Inferior parietal cortex (tissue), 1 donor: ENCODE data around the gene PKD1L1.

Experiments used
- DNase-seq: peaks from one replicate; pipeline ENCODE4 v3.0.0-alpha.2; 2016; ENCODE audit errors: extremely low spot score

PKD1L1 gene

GRCh38 chr7:47875998-47876744 is 72.1 kb downstream of the PKD1L1 start:
- no peak for DNase-seq

GRCh38 chr7:47875406-47875805 is 72.9 kb downstream of the PKD1L1 start:
- DNase-seq, result no peak

- DNase-seq, result no peak
Measured at GRCh38 chr7:47873762-47874161, 74.5 kb downstream of the PKD1L1 start.

DNA sequence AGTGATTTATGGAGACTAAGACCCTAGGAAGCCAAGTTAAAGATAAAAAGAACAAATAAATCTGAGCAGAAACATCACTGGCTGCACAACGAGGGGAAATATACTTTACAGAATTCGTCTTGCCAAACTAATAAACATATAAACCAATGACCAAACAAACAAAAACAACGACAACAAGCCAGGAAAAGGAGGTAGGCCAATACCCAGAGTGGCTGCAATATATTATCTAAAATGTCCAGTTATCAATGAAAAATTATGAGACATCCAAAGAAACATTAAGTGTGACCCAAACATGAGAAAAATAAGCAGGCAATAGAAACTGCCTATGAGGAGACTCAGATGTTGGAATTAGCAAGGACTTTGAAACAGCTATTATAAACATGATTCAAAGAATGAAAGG is 81.0 kb downstream of the PKD1L1 start:
- no peak for DNase-seq

DNA sequence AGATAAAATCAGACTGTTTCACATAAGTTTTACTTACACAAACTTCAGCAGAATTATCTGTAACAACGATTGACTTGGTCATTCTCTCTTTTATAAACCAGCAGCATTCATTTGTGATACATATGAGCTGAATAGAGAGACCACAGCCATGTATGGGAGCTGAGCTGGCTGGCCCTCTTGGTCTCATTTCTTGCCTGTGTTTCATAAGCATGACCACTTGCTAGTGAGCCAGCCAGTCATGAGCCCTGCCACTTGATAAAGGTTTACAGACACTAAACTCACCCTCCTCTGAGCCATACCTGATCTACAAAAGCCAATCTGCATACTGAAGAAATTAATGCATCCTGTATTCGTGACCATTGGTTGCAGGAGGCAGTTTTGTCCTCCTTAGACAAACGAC is 82.1 kb downstream of the PKD1L1 start:
- DNase-seq, result no peak

- no peak for DNase-seq
Measured at GRCh38 chr7:47852330-47853245, 95.7 kb downstream of the PKD1L1 start.

DNA sequence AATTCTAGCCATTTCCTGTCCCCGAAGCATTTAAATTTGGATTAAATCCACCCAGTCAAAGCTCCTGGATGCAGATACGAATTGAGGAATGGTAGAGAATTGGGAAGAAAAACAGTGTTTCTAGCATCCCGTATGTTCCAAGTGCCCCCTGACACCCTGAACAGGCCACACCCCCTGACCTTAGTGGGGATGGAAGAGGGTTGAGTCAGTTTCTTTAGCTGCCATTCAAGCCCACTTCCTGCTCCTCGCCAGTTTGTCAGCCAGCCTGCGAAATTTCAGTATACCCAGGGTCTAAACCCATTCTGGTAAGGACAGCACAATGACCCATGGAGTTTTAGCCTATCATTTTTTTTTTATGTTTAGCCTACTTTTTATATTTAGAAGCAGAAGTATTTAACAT is 101.1 kb downstream of the PKD1L1 start:
- no peak for DNase-seq

DNA sequence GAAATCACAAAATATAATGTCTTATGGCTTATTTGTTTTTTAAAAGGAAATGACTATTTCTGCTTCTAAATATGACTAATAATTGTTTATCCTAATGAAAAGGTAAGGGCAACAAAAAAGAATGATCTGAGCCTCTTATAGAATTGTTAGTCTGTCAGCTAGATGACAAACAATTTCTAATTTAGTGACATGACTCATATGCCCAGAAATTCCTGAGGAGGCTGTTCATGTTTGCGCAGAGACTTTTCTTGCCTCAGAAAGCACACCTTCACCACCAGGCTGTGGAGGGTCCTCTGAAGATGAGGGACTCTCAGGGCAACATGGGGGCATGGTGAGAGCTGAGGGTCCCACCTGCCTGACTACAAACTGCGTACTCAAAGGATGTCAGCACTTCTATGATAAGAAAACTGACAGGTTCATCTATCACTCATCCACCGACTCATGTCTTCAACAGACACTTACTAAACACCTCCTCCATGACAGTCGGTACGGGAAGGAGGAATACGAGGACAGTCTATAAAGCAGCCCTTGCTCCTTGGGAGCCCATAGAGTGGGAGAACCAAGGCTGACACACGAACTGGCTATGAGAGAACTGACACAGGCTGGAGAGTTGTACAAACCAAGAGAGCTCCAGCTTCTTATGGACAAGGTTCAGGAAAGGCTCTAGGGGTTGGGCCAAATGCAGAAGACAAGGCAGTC is 102.0 kb downstream of the PKD1L1 start:
- no peak for DNase-seq

DNA sequence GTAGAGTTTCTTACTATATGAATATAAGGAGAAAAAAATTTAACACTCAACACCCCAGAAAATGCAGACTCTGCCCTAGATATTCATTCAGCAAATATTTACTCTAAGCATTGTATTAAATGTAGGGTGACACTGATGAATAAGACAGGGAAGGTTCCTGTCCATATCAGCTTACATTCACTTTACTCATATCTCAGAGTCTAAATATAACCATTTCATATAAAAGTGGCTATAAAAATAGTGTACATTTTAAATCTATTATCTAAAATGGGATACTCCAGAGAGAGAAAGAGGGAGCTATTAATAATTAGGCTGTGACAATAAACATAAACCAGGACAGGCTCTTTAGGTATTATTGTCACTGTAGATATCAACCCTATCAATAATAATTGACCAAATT is 104.0 kb downstream of the PKD1L1 start:
- no peak for DNase-seq

DNA sequence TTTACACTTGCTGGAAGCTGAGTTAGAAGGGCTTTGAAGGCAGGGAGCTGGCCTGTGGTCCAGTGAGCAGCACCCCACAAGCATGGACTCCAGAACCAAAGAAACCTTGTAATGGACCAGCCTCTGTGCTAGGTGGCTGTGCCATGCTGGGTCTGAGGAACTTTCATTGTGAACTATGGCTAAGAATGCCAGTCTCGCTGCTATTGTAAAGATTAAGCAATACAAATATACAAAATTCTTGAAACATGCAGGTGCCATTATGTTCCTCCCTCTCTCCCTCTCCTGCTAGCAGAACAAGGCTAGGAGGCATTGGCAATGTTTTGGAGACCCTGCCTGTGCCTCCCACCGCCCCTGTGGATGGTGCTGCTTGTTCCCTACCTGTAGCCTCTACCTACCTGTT is 105.0 kb downstream of the PKD1L1 start:
- DNase-seq, result no peak

- no peak for DNase-seq
Measured at GRCh38 chr7:47839381-47839780, 108.9 kb downstream of the PKD1L1 start.

DNA sequence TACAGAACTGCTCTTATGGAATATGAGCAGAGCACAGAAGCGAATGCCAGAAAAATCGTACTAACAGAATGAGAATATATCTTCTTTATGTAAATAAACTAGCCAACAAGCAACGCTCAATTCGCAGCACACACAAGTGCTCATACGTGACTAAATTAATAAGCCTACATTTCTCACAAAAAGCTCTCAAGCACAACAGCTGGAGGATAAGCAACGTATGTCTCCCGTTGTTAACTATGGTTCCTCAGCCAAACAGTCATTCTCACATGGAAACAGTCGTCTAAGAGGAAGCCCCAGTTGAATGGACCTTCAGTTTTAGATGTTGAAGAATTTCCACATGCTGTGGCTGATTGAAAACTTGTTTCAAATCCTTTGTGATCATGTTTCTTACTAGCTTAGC is 110.4 kb downstream of the PKD1L1 start:
- DNase-seq, result no peak

- no peak for DNase-seq
Measured at GRCh38 chr7:47836503-47837202, 111.6 kb downstream of the PKD1L1 start.

GRCh38 chr7:47836080-47836479 is 112.2 kb downstream of the PKD1L1 start:
- no peak for DNase-seq

DNA sequence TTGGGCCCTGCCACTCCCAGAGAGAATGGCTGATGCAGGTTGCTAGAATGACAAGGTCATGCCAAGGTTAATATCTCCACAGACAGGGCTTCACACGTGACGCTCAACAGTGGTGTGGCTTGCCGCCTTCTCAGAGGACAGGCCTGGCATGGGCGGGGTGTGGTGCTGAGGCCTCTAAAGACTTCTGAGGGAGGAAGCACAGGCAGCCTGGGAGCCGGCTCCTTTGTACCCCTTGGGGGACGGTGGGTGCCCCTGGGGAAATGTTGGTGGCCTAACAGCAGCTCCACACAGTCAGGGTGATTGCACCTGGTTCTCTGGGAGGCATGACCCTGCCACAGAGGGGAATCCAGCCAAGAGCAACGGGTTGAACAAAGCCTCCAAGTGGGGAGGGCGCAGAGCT is 115.1 kb downstream of the PKD1L1 start:
- no peak for DNase-seq

GRCh38 chr7:47832105-47832715 is 116.1 kb downstream of the PKD1L1 start:
- no peak for DNase-seq

- no peak for DNase-seq
Measured at GRCh38 chr7:47830015-47830414, 118.3 kb downstream of the PKD1L1 start.

- DNase-seq, result no peak
Measured at GRCh38 chr7:47827871-47828270, 120.4 kb downstream of the PKD1L1 start.

DNA sequence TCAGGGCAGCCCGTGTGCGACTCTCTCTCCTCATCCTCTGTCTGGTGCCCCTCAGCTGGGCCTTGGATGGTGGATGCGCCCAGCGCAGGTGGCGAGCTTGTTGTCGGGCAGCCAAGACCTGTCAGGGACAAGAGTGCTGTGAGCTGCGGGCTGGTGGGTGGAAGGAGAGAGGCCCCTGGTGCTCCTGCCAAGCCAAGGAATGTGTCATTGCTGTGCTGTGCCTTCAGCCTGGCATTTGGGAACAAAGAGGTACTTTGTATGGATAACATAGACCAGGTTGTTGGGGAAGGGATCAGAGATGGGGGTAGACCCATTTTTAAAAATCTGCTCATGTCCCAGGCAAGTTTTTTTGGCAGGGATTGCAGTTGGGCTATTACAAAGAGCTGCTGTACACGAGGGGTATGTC is 120.9 kb downstream of the PKD1L1 start:
- DNase-seq, result no peak

- no peak for DNase-seq
Measured at GRCh38 chr7:47826754-47827153, 121.5 kb downstream of the PKD1L1 start.

DNA sequence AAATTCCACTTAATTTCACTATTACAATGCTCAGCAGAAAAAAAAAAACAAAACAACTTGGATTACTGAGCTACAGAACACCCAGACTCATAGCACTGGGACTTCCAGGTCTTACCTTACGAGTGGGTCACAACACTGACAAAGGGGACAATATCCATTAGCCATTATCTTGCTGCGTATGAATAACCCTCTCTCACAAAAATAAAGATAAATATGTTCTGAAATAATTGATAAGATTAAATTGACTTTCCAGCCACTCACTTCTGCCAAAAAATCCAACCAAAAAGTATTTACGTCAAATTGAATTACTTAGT is 128.7 kb downstream of the PKD1L1 start:
- DNase-seq, result no peak
